ENCODE measurements around the gene SLC36A3. TPM values are rescaled to one million over a fixed set of nuclear protein-coding genes. Genes with fewer than 3 reads are reported as not detected.

The SLC36A3 gene
- total RNA-seq, 1 experiment from 2014 or later: not detected

GRCh38 chr5:151293624-151294023, 9.9 kb downstream of the SLC36A3 start:
- ChIA-PET CTCF (no interaction called here), POLR2A (no interaction called here)
- H3K36me3 Mint-ChIP-seq: no peaks in the 10 kb centered on the region
- H3K9me3 Mint-ChIP-seq: peaks cover 6% of the 10 kb centered on the region; the same call in 1 of the 2 replicates
- TF ChIP-seq ZNF121 (CRISPR knock-in tag; IDR thresholded peaks at IDR 0.05) (peak; percentile 43; the same call in 1 of the 2 replicates), ATF2 (CRISPR knock-in tag; IDR thresholded peaks at IDR 0.05; ENCODE audit: borderline replicate concordance, low read depth) (no peak), SMAD4 (CRISPR knock-in tag; IDR thresholded peaks at IDR 0.05) (no peak), PREB (CRISPR knock-in tag; IDR thresholded peaks at IDR 0.05; ENCODE audit: borderline replicate concordance) (no peak), ZBTB21 (CRISPR knock-in tag; IDR thresholded peaks at IDR 0.05; ENCODE audit: borderline replicate concordance) (no peak), NFATC4 (CRISPR knock-in tag; IDR thresholded peaks at IDR 0.05) (no peak), ATF1 (CRISPR knock-in tag; IDR thresholded peaks at IDR 0.05) (no peak), JAZF1 (CRISPR knock-in tag; IDR thresholded peaks at IDR 0.05) (no peak), JUN (CRISPR knock-in tag; IDR thresholded peaks at IDR 0.05) (no peak)
- H3K27me3 Mint-ChIP-seq (ENCODE audit: low read depth): no peaks in the 10 kb centered on the region
- no peak overlapping the region for H3K4me3 Mint-ChIP-seq
- H3K4me1 Mint-ChIP-seq: peaks cover 15% of the 10 kb centered on the region
- H3K27ac Mint-ChIP-seq: no peak overlapping the region
- DNase-seq (ENCODE audit: low spot score) (peak; percentile 43), ATAC-seq (peak; percentile 92)

GRCh38 chr5:151288180-151288579, 15.4 kb downstream of the SLC36A3 start:
- Mint-ChIP-seq H3K4me3 (no peak overlapping the region), H3K9me3 (peaks cover 10% of the 10 kb centered on the region), H3K4me1 (peaks cover 11% of the 10 kb centered on the region), H3K36me3 (no peaks in the 10 kb centered on the region), H3K27ac (no peak overlapping the region), H3K27me3 (ENCODE audit: low read depth) (peaks cover 8% of the 10 kb centered on the region)
- TF ChIP-seq CREB1 (CRISPR knock-in tag; IDR thresholded peaks at IDR 0.05) (no peak), SP1 (CRISPR knock-in tag; conservative IDR thresholded peaks at IDR 0.05) (no peak), FOXK1 (CRISPR knock-in tag; IDR thresholded peaks at IDR 0.05) (no peak), CREM (CRISPR knock-in tag; IDR thresholded peaks at IDR 0.05) (no peak), HMGXB4 (CRISPR knock-in tag; IDR thresholded peaks at IDR 0.05) (no peak), ETV6 (CRISPR knock-in tag; IDR thresholded peaks at IDR 0.05) (no peak), SMAD3 (CRISPR knock-in tag; IDR thresholded peaks at IDR 0.05; ENCODE audit: borderline replicate concordance) (no peak), ZSCAN18 (CRISPR knock-in tag; IDR thresholded peaks at IDR 0.05) (no peak), OVOL2 (CRISPR knock-in tag; IDR thresholded peaks at IDR 0.05; ENCODE audit: borderline replicate concordance) (no peak), NFYB (CRISPR knock-in tag; conservative IDR thresholded peaks at IDR 0.05; ENCODE audit: low read depth) (no peak), FOXP4 (CRISPR knock-in tag; IDR thresholded peaks at IDR 0.05) (no peak)
- ChIA-PET POLR2A (no interaction called here), CTCF (interaction anchor here (0.6 to 2.5 kb wide), 4 partner anchors 10 to 235 kb away, joined by 3 to 8 read pairs (median 6); no protein-coding TSS in a partner anchor)
- DNase-seq (ENCODE audit: low spot score) (no peak), ATAC-seq (peak; percentile 77)

Data from WTC11 (cell line).